IPS-18c (cell line): ENCODE results near the gene CMC1.

Source experiments
- H3K4me3 ChIP-seq: 2 replicates; pipeline ENCODE4 v1.7.0; 2013; ENCODE audit warnings: low read depth, mild to moderate bottlenecking, low read length, moderate library complexity; ENCODE audit not compliant: insufficient read depth
- H3K9me3 ChIP-seq: one replicate; pipeline ENCODE4 v1.6.1; 2013; ENCODE audit warnings: mild to moderate bottlenecking, low read length, moderate library complexity; ENCODE audit not compliant: control insufficient read depth, insufficient read depth

The CMC1 gene

GRCh38 chr3:28286595-28286994, 45.2 kb downstream of the CMC1 start:
- Histone ChIP-seq H3K4me3 (no peak overlapping the region), H3K9me3 (no peaks in the 10 kb centered on the region)

GRCh38 chr3:28287046-28287445, 45.6 kb downstream of the CMC1 start:
- H3K4me3 ChIP-seq, result no peak overlapping the region
- H3K9me3 ChIP-seq, result no peaks in the 10 kb centered on the region

- H3K9me3 ChIP-seq, result no peaks in the 10 kb centered on the region
- no peak overlapping the region for H3K4me3 ChIP-seq
Observed at GRCh38 chr3:28290863-28291300, 49.5 kb downstream of the CMC1 start.

GRCh38 chr3:28291577-28291976, 50.2 kb downstream of the CMC1 start:
- H3K4me3 ChIP-seq, result no peak overlapping the region
- H3K9me3 ChIP-seq, result no peaks in the 10 kb centered on the region

- Histone ChIP-seq H3K4me3 (no peak overlapping the region), H3K9me3 (no peaks in the 10 kb centered on the region)
Observed at GRCh38 chr3:28292622-28293021, 51.2 kb downstream of the CMC1 start.

GRCh38 chr3:28294667-28295413, 53.4 kb downstream of the CMC1 start:
- no peak overlapping the region for H3K4me3 ChIP-seq
- H3K9me3 ChIP-seq, result no peaks in the 10 kb centered on the region

GRCh38 chr3:28295898-28296490, 54.6 kb downstream of the CMC1 start:
- Histone ChIP-seq H3K4me3 (no peak overlapping the region), H3K9me3 (no peaks in the 10 kb centered on the region)

- Histone ChIP-seq H3K9me3 (no peaks in the 10 kb centered on the region), H3K4me3 (no peak overlapping the region)
Observed at GRCh38 chr3:28299705-28300104, 58.3 kb downstream of the CMC1 start.

- H3K9me3 ChIP-seq, result no peaks in the 10 kb centered on the region
- no peak overlapping the region for H3K4me3 ChIP-seq
Observed at GRCh38 chr3:28300345-28300962, 59.0 kb downstream of the CMC1 start.

GRCh38 chr3:28301688-28302087, 60.3 kb downstream of the CMC1 start:
- Histone ChIP-seq H3K9me3 (no peaks in the 10 kb centered on the region), H3K4me3 (no peak overlapping the region)

GRCh38 chr3:28308196-28308595, 66.8 kb downstream of the CMC1 start:
- Histone ChIP-seq H3K9me3 (no peaks in the 10 kb centered on the region), H3K4me3 (no peak overlapping the region)

GRCh38 chr3:28315711-28316110, 74.3 kb downstream of the CMC1 start:
- H3K4me3 ChIP-seq, result no peak overlapping the region
- no peaks in the 10 kb centered on the region for H3K9me3 ChIP-seq

- Histone ChIP-seq H3K9me3 (no peaks in the 10 kb centered on the region), H3K4me3 (no peak overlapping the region)
Observed at GRCh38 chr3:28316226-28316625, 74.8 kb downstream of the CMC1 start.

- no peak overlapping the region for H3K4me3 ChIP-seq
- H3K9me3 ChIP-seq, result no peaks in the 10 kb centered on the region
Observed at GRCh38 chr3:28317438-28318022, 76.1 kb downstream of the CMC1 start.

- no peaks in the 10 kb centered on the region for H3K9me3 ChIP-seq
Observed at GRCh38 chr3:28320981-28321380, 79.6 kb downstream of the CMC1 start.

GRCh38 chr3:28322464-28322863, 81.0 kb downstream of the CMC1 start:
- Histone ChIP-seq H3K4me3 (no peak overlapping the region), H3K9me3 (no peaks in the 10 kb centered on the region)

More at GRCh38 chr3:28320981-28321380, 79.6 kb downstream of the CMC1 start:
- H3K4me3 ChIP-seq, result no peak overlapping the region

- Histone ChIP-seq H3K9me3 (no peaks in the 10 kb centered on the region), H3K4me3 (no peak overlapping the region)
Observed at GRCh38 chr3:28326458-28326926, 85.1 kb downstream of the CMC1 start.
